ENCODE measurements around the gene CENPX. TPM values are rescaled to one million over a fixed set of nuclear protein-coding genes. Genes with fewer than 3 reads are reported as not detected.

The CENPX gene
- total RNA-seq, 1 donor, result 30.7 TPM

GRCh38 chr17:81978524-81979298 lies 44.0 kb downstream of the CENPX start:
- TF ChIP-seq, protein P1, sequence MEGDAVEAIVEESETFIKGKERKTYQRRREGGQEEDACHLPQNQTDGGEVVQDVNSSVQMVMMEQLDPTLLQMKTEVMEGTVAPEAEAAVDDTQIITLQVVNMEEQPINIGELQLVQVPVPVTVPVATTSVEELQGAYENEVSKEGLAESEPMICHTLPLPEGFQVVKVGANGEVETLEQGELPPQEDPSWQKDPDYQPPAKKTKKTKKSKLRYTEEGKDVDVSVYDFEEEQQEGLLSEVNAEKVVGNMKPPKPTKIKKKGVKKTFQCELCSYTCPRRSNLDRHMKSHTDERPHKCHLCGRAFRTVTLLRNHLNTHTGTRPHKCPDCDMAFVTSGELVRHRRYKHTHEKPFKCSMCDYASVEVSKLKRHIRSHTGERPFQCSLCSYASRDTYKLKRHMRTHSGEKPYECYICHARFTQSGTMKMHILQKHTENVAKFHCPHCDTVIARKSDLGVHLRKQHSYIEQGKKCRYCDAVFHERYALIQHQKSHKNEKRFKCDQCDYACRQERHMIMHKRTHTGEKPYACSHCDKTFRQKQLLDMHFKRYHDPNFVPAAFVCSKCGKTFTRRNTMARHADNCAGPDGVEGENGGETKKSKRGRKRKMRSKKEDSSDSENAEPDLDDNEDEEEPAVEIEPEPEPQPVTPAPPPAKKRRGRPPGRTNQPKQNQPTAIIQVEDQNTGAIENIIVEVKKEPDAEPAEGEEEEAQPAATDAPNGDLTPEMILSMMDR (IDR thresholded peaks at IDR 0.05; ENCODE audit: insufficient read depth, low read depth, low read length), result no peak
- H3K4me3 ChIP-seq (ENCODE audit: low read depth, low read length), result peak overlapping the region; percentile 84
- DNase-seq (ENCODE audit: low read depth), result no peak

DNA sequence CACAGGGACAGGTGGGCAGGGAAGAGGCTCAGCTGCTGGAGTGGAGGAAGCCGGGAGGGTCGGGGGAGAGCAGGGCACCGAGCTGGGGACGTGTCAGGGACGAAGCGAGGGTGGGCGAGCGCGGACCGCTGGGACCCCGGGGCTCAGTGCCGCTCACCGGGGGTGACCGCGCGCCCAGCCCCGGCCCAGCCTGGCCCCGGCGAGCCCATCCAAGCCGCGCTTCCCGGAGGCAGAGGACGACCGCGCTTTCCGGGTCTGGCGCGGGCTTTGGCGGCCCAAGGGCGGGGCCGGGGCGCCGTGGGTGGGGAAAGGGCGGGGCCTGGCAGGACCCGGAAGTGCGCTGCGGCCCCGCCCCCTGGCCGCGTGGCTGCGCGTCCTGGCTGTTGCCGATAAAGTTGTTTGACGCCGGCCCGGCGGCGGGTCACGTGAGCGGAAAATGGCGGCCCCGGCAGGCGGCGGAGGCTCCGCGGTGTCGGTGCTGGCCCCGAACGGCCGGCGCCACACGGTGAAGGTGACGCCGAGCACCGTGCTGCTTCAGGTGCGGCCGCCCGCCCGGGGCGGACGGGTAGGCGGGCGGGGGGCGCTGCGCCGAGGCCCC lies 45.4 kb downstream of the CENPX start, which contains the start of gene ASPSCR1:
ASPSCR1 (plus strand) TSS at position 419 of the 598 bp plus-strand sequence; CDS start at position 437, 18 bp downstream.
- TF ChIP-seq, protein P1 (IDR thresholded peaks at IDR 0.05; ENCODE audit: insufficient read depth, low read depth, low read length), result no peak
- peak; percentile 92 for DNase-seq (ENCODE audit: low read depth)
- H3K4me3 ChIP-seq (ENCODE audit: low read depth, low read length), result peak within 1 kb of the TSS; percentile 84

- peak overlapping the region; percentile 84 for H3K4me3 ChIP-seq (ENCODE audit: low read depth, low read length)
- DNase-seq (ENCODE audit: low read depth), result no peak
- TF ChIP-seq, protein P1 (IDR thresholded peaks at IDR 0.05; ENCODE audit: insufficient read depth, low read depth, low read length), result no peak
These were observed 46.1 kb downstream of the CENPX start for GRCh38 chr17:81976332-81977210.

DNA sequence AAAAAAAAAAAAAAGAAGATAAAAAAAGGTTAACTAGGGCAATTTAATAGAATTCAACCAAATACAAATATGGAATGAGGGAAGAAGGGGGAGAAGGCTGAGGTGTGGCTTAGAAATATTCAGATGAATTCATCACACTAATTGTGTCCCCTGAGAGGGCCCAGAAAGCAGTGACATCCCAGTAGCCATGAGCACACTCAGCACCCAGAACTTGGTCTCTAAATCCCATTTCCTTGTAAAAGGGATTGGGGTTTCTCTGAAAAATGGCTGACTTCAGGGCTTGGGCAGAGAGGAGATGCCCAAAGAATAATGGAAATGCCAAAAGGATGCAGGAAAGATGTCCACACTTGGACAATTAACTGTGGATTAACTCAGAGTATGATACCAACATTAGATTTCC lies 49.2 kb downstream of the CENPX start:
- H3K4me3 ChIP-seq (ENCODE audit: low read depth, low read length), result no peak overlapping the region
- DNase-seq (ENCODE audit: low read depth), result no peak
- TF ChIP-seq, protein P1 (IDR thresholded peaks at IDR 0.05; ENCODE audit: insufficient read depth, low read depth, low read length), result no peak

- DNase-seq (ENCODE audit: low read depth), result no peak
- no peak overlapping the region for H3K4me3 ChIP-seq (ENCODE audit: low read depth, low read length)
- TF ChIP-seq, protein P1 (IDR thresholded peaks at IDR 0.05; ENCODE audit: insufficient read depth, low read depth, low read length), result no peak
These were observed 53.5 kb downstream of the CENPX start for GRCh38 chr17:81968850-81969812.

Other genes starting within 250 kb of the CENPX start
- not detected in 2 replicates for gene GCGR, start 218.7 kb downstream of the CENPX start, total RNA-seq
- gene MCRIP1, start 189.6 kb downstream of the CENPX start, total RNA-seq, result 55.7 and 96.6 TPM in 2 replicates
- not detected in 2 replicates for gene PPP1R27, start 187.8 kb downstream of the CENPX start, total RNA-seq
- gene P4HB, start 162.3 kb downstream of the CENPX start, total RNA-seq, result 735 and 809 TPM in 2 replicates
- gene ARHGDIA, start 151.5 kb downstream of the CENPX start, total RNA-seq, result 106 and 181 TPM in 2 replicates
- gene ALYREF, start 131.3 kb downstream of the CENPX start, total RNA-seq, result 120 and 134 TPM in 2 replicates
- gene ANAPC11, start 131.2 kb downstream of the CENPX start, total RNA-seq, result 101 and 150 TPM in 2 replicates
- 0.43 and 0.64 TPM in 2 replicates for gene NPB, start 120.6 kb downstream of the CENPX start, total RNA-seq
- 70.8 and 73.1 TPM in 2 replicates for gene PCYT2, start 111.5 kb downstream of the CENPX start, total RNA-seq
- gene SIRT7, start 104.7 kb downstream of the CENPX start, total RNA-seq, result 14.7 and 18.0 TPM in 2 replicates
- 20.0 and 23.3 TPM in 2 replicates for gene MAFG, start 95.1 kb downstream of the CENPX start, total RNA-seq
- 101 and 127 TPM in 2 replicates for gene PYCR1, start 85.6 kb downstream of the CENPX start, total RNA-seq
- gene MYADML2, start 75.6 kb downstream of the CENPX start, total RNA-seq, result not detected in 2 replicates
- gene NOTUM, start 61.7 kb downstream of the CENPX start, total RNA-seq, result under 0.01 TPM in 1 of 2 replicates, not detected in the other
- gene ASPSCR1, start 45.2 kb downstream of the CENPX start, total RNA-seq, result 28.5 and 38.7 TPM in 2 replicates
- gene LRRC45, start 427 bp upstream of the CENPX start, total RNA-seq, result 12.9 and 13.4 TPM in 2 replicates
- gene RAC3, start 8.8 kb upstream of the CENPX start, total RNA-seq, result 6.4 and 9.1 TPM in 2 replicates
- gene DCXR, start 14.8 kb upstream of the CENPX start, total RNA-seq, result 40.6 and 51.9 TPM in 2 replicates
- 39.6 and 47.5 TPM in 2 replicates for gene RFNG, start 28.9 kb upstream of the CENPX start, total RNA-seq
- 104 and 109 TPM in 2 replicates for gene GPS1, start 29.0 kb upstream of the CENPX start, total RNA-seq
- 56.1 and 64.4 TPM in 2 replicates for gene DUS1L, start 42.9 kb upstream of the CENPX start, total RNA-seq
- gene FASN, start 75.4 kb upstream of the CENPX start, total RNA-seq, result 274 and 280 TPM in 2 replicates
- 19.9 and 20.6 TPM in 2 replicates for gene CCDC57, start 190.0 kb upstream of the CENPX start, total RNA-seq
- gene SLC16A3, start 206.2 kb upstream of the CENPX start, total RNA-seq, result 131 and 174 TPM in 2 replicates

Data from fibroblast of villous mesenchyme (primary cell).